Gastrocnemius medialis (tissue), 4 donors: ENCODE data around the gene TTC28.

Experiments used
- POLR2A ChIP-seq, 2 donors: fragments of 450-650 bp; IDR thresholded peaks; one replicate each; pipeline ENCODE4 v1.6.1; 2017; ENCODE audit warnings: antibody characterized with exemption in 2 of 2, mild to moderate bottlenecking in 2 of 2, moderate library complexity in 2 of 2
- TF ChIP-seq, protein P1 (sequence below), 5 experiments: fragments of 450-650 bp in 3 of 5; fragments of 200-600 bp in 2 of 5; sonication (generic) in 2 of 5; IDR thresholded peaks in 4 of 5; conservative IDR thresholded peaks in 1 of 5; 1 replicate in 4 of 5; 2 replicates in 1 of 5; pipeline ENCODE4 v1.5.1; 2016 to 2019; ENCODE audit warnings: antibody characterized with exemption in 5 of 5, mild to moderate bottlenecking in 3 of 5, moderate library complexity in 3 of 5

DNA sequence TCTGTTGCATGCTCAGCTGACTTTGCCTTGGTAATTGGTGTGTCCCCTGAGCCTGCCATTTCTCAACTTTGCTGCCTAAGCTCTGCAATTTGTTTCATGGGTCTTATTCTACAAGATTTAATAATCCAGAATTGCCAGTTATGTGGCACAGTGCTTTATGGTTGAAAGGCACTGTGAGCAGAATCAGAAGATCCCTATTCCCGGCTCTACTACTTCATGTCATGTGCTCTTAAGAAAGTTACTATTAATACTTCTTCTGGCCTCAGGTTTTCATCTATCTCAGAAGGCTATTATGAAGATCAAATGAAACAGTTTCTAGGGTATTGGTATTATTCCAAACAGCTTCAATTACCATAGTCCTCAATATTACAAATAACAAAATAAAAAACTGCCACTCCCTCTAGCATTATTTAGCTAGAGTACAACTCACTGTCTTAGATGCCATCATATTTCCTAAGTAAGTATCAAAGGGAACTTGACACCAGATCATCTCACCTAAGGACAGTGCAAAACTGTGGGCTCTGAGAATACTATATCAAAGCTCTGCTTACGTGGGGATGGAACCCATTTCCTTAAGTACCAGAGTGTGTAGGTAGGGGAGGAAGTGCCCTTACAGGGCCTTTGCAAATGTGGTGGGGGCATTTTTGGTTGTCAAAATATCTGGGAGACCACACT is 560.5 kb downstream of the TTC28 start:
- TF ChIP-seq, protein P1, sequence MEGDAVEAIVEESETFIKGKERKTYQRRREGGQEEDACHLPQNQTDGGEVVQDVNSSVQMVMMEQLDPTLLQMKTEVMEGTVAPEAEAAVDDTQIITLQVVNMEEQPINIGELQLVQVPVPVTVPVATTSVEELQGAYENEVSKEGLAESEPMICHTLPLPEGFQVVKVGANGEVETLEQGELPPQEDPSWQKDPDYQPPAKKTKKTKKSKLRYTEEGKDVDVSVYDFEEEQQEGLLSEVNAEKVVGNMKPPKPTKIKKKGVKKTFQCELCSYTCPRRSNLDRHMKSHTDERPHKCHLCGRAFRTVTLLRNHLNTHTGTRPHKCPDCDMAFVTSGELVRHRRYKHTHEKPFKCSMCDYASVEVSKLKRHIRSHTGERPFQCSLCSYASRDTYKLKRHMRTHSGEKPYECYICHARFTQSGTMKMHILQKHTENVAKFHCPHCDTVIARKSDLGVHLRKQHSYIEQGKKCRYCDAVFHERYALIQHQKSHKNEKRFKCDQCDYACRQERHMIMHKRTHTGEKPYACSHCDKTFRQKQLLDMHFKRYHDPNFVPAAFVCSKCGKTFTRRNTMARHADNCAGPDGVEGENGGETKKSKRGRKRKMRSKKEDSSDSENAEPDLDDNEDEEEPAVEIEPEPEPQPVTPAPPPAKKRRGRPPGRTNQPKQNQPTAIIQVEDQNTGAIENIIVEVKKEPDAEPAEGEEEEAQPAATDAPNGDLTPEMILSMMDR (IDR thresholded peaks at IDR 0.05 in 4 of 5, conservative IDR thresholded peaks at IDR 0.05 in 1 of 5): no peak
- no peak for TF ChIP-seq POLR2A (IDR thresholded peaks at IDR 0.05)
